ENCODE data around the gene AVPR1B. TPM values are rescaled to one million over a fixed set of nuclear protein-coding genes. Genes with fewer than 3 reads are reported as not detected.

The AVPR1B gene
- total RNA-seq, 1 experiment from 2014 or later, result not detected

- Mint-ChIP-seq H3K9me3 (no peaks in the 10 kb centered on the region), H3K27ac (no peak overlapping the region), H3K4me1 (peaks cover 0 to 2% of the 10 kb centered on the region in 2 experiments; a peak in 2 of 4 replicates), H3K27me3 (ENCODE audit: low read depth) (no peaks in the 10 kb centered on the region; the same call in 1 of the 2 replicates), H3K36me3 (ENCODE audit: insufficient read depth in 1 of 3, low read depth in 3 of 3) (no peaks in the 10 kb centered on the region), H3K4me3 (no peak overlapping the region)
- Histone ChIP-seq H3K4ac (ENCODE audit: low read depth, low read length) (no peak overlapping the region), H2BK20ac (ENCODE audit: low read depth, low read length, poor library complexity, severe bottlenecking) (no peak overlapping the region), H3K23me2 (ENCODE audit: insufficient read length, low read depth, low read length, poor library complexity, severe bottlenecking) (no peaks in the 10 kb centered on the region), H3K4me2 (ENCODE audit: insufficient read depth, insufficient read length, low read length) (no peak overlapping the region), H4K91ac (ENCODE audit: insufficient read length, low read depth, low read length) (no peak overlapping the region), H3K56ac (ENCODE audit: insufficient read length, low read depth, low read length) (no peak overlapping the region), H3K79me2 (ENCODE audit: insufficient read depth, low read length) (no peaks in the 10 kb centered on the region), H3K27me3 (ENCODE audit: insufficient read depth, low read length) (no peaks in the 10 kb centered on the region), H4K5ac (ENCODE audit: insufficient read length, low read depth, low read length) (no peak overlapping the region), H4K20me1 (ENCODE audit: control insufficient read depth, insufficient read depth, insufficient read length) (no peaks in the 10 kb centered on the region), H2BK5ac (ENCODE audit: insufficient read length, low read length) (no peak overlapping the region), H3K18ac (ENCODE audit: insufficient read length, low read depth, low read length) (no peak overlapping the region), H3K9me3 (ENCODE audit: control insufficient read depth, low read depth, low read length) (no peaks in the 10 kb centered on the region), H3T11ph (ENCODE audit: low read length) (no peak overlapping the region), H2BK12ac (ENCODE audit: insufficient read length, low read depth, low read length) (no peak overlapping the region), H2BK15ac (ENCODE audit: low read depth, low read length) (no peak overlapping the region), H3K9ac (ENCODE audit: extremely low read depth, insufficient read length, low read length) (no peak overlapping the region), H3K14ac (ENCODE audit: insufficient read depth, low read length) (no peak overlapping the region), H4K8ac (replicated peaks; ENCODE audit: insufficient read length, low read depth, low read length) (no peak overlapping the region), H2BK120ac (ENCODE audit: low read depth, low read length, poor library complexity, severe bottlenecking) (no peak overlapping the region), H2AK5ac (ENCODE audit: insufficient read length, low read length) (no peak overlapping the region), H3K23ac (ENCODE audit: insufficient read length, low read depth, low read length) (no peak overlapping the region), H2AFZ (ENCODE audit: low read length) (no peak overlapping the region), H3K27ac (ENCODE audit: insufficient read length, low read depth, low read length) (no peak overlapping the region), H3K79me1 (ENCODE audit: insufficient read depth, low read depth, low read length, poor library complexity, severe bottlenecking) (no peaks in the 10 kb centered on the region), H3K4me1 (ENCODE audit: insufficient read depth, low read length) (no peaks in the 10 kb centered on the region)
- no peak for TF ChIP-seq CTCF (conservative IDR thresholded peaks at IDR 0.05)
- no CpG with 5 or more reads among the region's 4 CpGs for WGBS (ENCODE audit: extremely low coverage, insufficient read length, low lambda C conversion rate)
- no peak for DNase-seq
These were observed 11.7 kb downstream of the AVPR1B start for GRCh38 chr1:206105464-206105995.
